Skeletal muscle tissue (tissue), 4 donors: ENCODE results near the gene RCBTB2. TPM values are rescaled to one million over a fixed set of nuclear protein-coding genes. Genes with fewer than 3 reads are reported as not detected.
A peak's percentile ranks its signal among the peaks of the same experiment; 100 is the strongest.

Experiments used
- H3K27ac ChIP-seq: one replicate; pipeline ENCODE4 v1.7.0; 2013; ENCODE audit warnings: mild to moderate bottlenecking, low read depth, low read length, inconsistent platforms
- H3K27me3 ChIP-seq, 3 donors: one replicate each; pipeline ENCODE4 v1.7.0; 2013; ENCODE audit warnings: low read length in 3 of 3; ENCODE audit not compliant: control insufficient read depth in 3 of 3, insufficient read depth in 3 of 3
- H3K36me3 ChIP-seq, 3 donors: one replicate each; pipeline ENCODE4 v1.7.0; 2013; ENCODE audit warnings: low read length in 3 of 3; ENCODE audit not compliant: control insufficient read depth in 3 of 3, insufficient read depth in 3 of 3
- H3K4me1 ChIP-seq, 3 donors: one replicate each; pipeline ENCODE4 v1.7.0; 2013; ENCODE audit warnings: low read length in 3 of 3, mild to moderate bottlenecking in 3 of 3; ENCODE audit not compliant: control insufficient read depth in 3 of 3, insufficient read depth in 3 of 3
- H3K4me3 ChIP-seq, 3 donors: one replicate each; pipeline ENCODE4 v1.7.0; 2013; ENCODE audit warnings: low read length in 3 of 3
- H3K9ac ChIP-seq, 3 donors: one replicate each; pipeline ENCODE4 v1.7.0; 2013; ENCODE audit warnings: low read length in 3 of 3, mild to moderate bottlenecking in 3 of 3, moderate library complexity in 2 of 3, low read depth in 1 of 3
- H3K9me3 ChIP-seq, 3 donors: one replicate each; pipeline ENCODE4 v1.7.0; 2013; ENCODE audit warnings: low read length in 3 of 3; ENCODE audit not compliant: control insufficient read depth in 3 of 3
- total RNA-seq: library from RNA; depleted of rRNA; stranded (reverse); fragments of >200 nt; gene quantifications from one replicate; pipeline ENCODE4 v1.2.3, GENCODE V29; 2014
- donor health status: Osteomylitis.

The RCBTB2 gene
- total RNA-seq, 1 donor from 2014 or later: 18.3 TPM

DNA sequence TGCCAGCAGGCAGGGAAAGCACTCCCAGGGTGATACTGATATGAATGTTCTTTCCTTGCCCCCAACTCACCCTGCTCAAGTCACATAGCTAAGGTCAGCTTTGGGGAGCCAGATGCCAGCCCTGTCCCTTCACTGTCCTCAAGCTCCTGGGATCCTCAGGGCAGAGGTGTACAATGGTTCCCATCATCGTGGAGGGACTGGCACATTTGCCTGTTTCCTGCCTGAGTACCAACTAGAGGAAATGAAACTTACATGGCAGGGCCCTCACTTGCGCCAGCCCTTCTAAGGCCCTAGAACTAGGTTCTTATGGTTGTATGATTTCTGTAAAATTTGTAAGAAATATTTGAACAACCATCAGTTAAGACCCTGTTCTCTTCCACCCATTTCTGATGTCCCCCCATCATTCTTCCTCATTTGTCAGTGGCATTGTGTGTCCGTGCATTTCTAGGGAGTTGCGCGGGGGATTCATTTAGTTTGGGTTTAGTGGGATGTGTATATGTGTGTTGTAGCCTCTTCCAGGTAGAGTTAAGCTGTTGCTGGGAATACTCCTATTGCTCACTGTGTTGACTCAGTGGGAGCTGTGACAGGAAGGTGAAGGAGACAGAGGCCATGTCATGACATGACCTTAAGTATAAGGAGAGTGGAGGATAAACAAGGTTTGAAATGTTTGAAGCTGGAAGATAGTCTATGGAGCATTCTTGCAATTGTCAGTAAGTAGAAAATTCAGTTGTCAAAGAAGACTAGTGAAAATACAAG lies 41.3 kb upstream of the RCBTB2 start:
- Histone ChIP-seq H3K9me3 (no peaks in the 10 kb centered on the region), H3K36me3 (no peaks in the 10 kb centered on the region), H3K27ac (peak overlapping the region; percentile 7), H3K9ac (no peak overlapping the region), H3K4me1 (peaks cover 25 to 32% (median 26%) of the 10 kb centered on the region in 3 donors), H3K4me3 (no peak overlapping the region), H3K27me3 (no peaks in the 10 kb centered on the region)

DNA sequence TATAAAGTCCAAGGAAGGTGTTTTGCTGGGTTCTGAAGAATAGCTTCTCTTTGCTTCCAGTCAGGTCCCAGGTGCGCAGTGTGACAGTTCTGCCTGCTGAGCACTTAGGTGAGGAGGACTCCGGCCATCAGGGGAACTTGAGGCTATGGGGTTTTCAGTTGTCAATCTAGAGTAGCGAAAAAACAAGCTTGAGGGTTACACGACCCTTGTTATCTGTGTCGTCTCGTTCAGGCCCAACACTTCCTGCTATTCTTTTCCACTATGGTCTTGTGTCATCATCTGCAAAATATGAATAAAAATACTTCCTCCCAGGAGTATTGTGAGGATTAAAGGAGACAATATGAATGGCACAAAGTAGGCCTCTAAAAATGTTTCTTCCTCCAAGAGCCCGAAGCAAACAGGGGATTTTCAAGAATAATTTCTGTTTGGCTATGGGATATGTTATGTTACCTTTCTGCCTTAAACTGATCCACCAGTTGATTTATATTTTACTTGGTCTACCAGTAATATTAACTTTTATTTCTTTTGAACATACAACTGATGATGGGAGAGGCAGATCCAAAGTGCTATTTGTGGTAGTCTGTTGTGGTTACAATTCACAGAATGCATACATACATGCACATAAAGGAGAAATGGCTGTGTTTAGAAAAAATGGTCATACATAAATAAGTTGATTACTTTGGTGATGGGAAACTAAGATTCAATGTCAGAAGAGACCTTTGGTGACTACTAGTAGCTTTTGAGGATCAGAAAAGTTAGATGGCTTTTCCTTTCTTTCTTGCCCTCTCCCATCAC lies 40.5 kb upstream of the RCBTB2 start:
- Histone ChIP-seq H3K27ac (peak overlapping the region; percentile 21), H3K4me1 (peaks cover 31 to 40% (median 33%) of the 10 kb centered on the region in 3 donors)

DNA sequence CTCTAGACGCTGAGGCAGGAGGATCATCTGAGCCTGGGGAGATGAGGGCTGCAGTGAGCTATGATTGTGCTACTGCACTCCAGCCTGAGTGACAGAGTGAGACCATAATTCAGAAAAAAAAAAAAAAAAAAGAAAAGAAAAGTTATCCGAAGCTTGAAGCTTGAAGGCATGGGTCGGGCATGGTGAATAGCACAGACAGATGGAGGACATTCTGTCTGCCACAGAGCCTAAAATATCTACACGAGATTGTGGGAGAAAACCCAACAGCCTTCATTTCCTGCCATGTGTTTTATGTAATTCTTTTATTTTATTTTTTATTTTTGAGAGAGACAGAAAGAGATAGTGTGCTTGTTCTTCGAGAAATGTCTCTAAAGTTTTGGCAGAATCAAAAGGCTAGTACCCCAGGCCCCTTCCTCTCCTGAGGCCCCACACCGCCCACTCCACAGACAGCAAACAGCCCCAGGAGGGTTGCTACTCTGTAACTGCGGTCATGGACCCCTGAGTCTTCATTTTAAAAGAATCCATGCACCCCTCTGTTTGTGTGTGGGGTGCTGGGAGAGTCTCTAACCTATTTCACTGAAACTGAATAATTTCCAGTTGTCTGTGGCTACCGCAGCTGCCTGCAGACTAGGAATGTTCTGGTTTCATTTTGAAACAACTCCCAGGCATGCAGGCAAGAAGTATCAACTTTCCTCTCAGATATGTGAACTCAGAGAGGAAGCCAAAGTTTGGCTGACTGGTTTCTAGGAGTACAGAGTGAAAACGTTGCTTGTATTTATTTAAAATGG lies 38.4 kb upstream of the RCBTB2 start:
- peak overlapping the region; percentile 45 to 59 (median 58) for H3K4me3 ChIP-seq
- H3K4me1 ChIP-seq: peaks cover 44 to 46% (median 45%) of the 10 kb centered on the region in 3 donors
- peak overlapping the region; percentile 75 for H3K27ac ChIP-seq
- H3K27me3 ChIP-seq: no peaks in the 10 kb centered on the region
- H3K36me3 ChIP-seq: no peaks in the 10 kb centered on the region
- H3K9me3 ChIP-seq: no peaks in the 10 kb centered on the region
- peak overlapping the region; percentile 14 to 69 (median 41) for H3K9ac ChIP-seq

More for the DNA sequence above, 40.5 kb upstream of the RCBTB2 start:
- H3K36me3 ChIP-seq: no peaks in the 10 kb centered on the region
- H3K4me3 ChIP-seq: no peak overlapping the region
- no peaks in the 10 kb centered on the region for H3K27me3 ChIP-seq
- H3K9ac ChIP-seq: no peak overlapping the region
- no peaks in the 10 kb centered on the region for H3K9me3 ChIP-seq

- Histone ChIP-seq H3K27ac (peak overlapping the region; percentile 75), H3K36me3 (no peaks in the 10 kb centered on the region), H3K9ac (peak overlapping the region in 1 of 3 donors; percentile 35), H3K4me3 (peak overlapping the region in 2 of 3 donors; percentile 4 to 11), H3K27me3 (no peaks in the 10 kb centered on the region), H3K9me3 (no peaks in the 10 kb centered on the region), H3K4me1 (peaks cover 44 to 46% (median 45%) of the 10 kb centered on the region in 3 donors)
Observed at GRCh38 chr13:48570216-48570828, 37.4 kb upstream of the RCBTB2 start.

DNA sequence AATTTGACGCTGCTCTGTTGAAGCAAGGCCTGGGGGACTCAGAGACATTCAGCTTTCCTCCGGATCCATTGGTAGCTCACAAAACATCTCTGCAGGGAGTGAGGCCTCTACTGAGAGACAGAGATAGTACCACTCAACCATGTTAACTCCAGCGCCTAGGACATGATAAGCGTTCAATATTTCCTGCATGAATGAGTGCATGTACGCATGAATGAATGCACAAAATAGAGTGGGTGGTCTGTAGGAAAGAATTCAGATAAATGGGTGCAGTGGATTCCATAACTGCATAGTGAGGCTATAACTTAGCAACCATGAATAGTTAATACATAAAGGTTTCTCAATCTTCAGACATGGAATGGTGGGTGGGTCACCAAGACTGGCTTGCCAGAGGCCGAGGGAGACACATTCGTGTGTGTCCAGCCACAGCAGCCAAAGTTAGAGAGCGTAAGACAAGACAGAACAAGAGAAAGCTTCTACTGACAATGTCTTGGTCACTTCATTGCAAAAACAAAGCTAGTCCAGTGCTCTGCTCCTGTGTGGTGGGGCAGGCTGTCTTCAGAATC lies 36.3 kb upstream of the RCBTB2 start:
- Histone ChIP-seq H3K36me3 (no peaks in the 10 kb centered on the region), H3K27me3 (no peaks in the 10 kb centered on the region), H3K9ac (no peak overlapping the region), H3K4me3 (no peak overlapping the region), H3K9me3 (no peaks in the 10 kb centered on the region), H3K27ac (peak overlapping the region; percentile 74), H3K4me1 (peaks cover 44 to 46% (median 44%) of the 10 kb centered on the region in 3 donors)

GRCh38 chr13:48568370-48569103 lies 35.7 kb upstream of the RCBTB2 start:
- Histone ChIP-seq H3K27ac (peak overlapping the region; percentile 74), H3K27me3 (no peaks in the 10 kb centered on the region), H3K4me3 (peak overlapping the region in 2 of 3 donors; percentile 9 to 46), H3K36me3 (no peaks in the 10 kb centered on the region), H3K9me3 (no peaks in the 10 kb centered on the region), H3K4me1 (peaks cover 38 to 46% (median 44%) of the 10 kb centered on the region in 3 donors), H3K9ac (no peak overlapping the region)

GRCh38 chr13:48567515-48568369 lies 34.9 kb upstream of the RCBTB2 start:
- H3K4me1 ChIP-seq: peaks cover 34 to 46% (median 42%) of the 10 kb centered on the region in 3 donors
- peak overlapping the region; percentile 74 for H3K27ac ChIP-seq
- peak overlapping the region in 2 of 3 donors; percentile 26 to 46 for H3K4me3 ChIP-seq
- no peaks in the 10 kb centered on the region for H3K9me3 ChIP-seq
- no peaks in the 10 kb centered on the region for H3K36me3 ChIP-seq
- H3K9ac ChIP-seq: peak overlapping the region in 1 of 3 donors; percentile 4
- H3K27me3 ChIP-seq: no peaks in the 10 kb centered on the region

DNA sequence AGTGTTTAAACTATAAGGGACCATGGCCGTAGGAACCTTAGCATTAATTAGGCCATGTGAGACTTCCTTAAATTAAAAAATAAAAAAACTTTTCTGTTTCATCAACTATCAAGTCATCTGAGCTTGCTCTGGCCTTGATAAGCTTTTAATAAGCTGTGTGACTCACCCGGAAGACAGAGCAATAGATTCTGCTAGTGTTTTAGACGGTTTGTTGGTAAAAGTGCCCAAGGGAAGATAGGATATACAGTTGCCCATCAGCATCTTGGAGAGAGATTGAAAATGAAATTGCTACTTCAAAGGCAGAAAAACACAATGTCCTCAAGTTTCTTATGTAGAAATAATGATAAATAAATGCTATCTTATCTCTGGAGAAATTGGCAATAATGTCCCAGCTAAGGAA lies 31.2 kb upstream of the RCBTB2 start:
- Histone ChIP-seq H3K9ac (no peak overlapping the region), H3K36me3 (no peaks in the 10 kb centered on the region), H3K4me3 (no peak overlapping the region), H3K9me3 (no peaks in the 10 kb centered on the region), H3K27ac (no peak overlapping the region), H3K4me1 (peaks cover 11 to 19% (median 18%) of the 10 kb centered on the region in 3 donors), H3K27me3 (no peaks in the 10 kb centered on the region)
